ENCODE results near the gene SMAD2.
"Not testable (repeated sequence)": the region's sequence is repeated elsewhere in the genome, so short reads cannot be mapped to it uniquely, and the experiment has no call there.

SMAD2 gene

GRCh38 chr18:47780011-47780725 lies 150.3 kb downstream of the SMAD2 start:
- no peaks in the 10 kb centered on the region for H3K27me3 ChIP-seq (ENCODE audit: control insufficient read depth, insufficient read depth, low read length)
- no peak for DNase-seq (ENCODE audit: low read depth, low spot score)
- H3K36me3 ChIP-seq (ENCODE audit: control insufficient read depth, insufficient read depth, low read length), result no peaks in the 10 kb centered on the region
- H3K27ac ChIP-seq (ENCODE audit: low read length), result no peak overlapping the region
- no CpG with 5 or more reads among the region's 11 CpGs for WGBS (ENCODE audit: insufficient coverage, insufficient read length)
- no peak overlapping the region for H3K4me3 ChIP-seq (ENCODE audit: low read length)
- H3K9me3 ChIP-seq (ENCODE audit: control insufficient read depth, insufficient read depth, low read length), result no peaks in the 10 kb centered on the region
- no peaks in the 10 kb centered on the region for H3K4me1 ChIP-seq (ENCODE audit: control insufficient read depth, insufficient read depth, low read length)

GRCh38 chr18:47779381-47779780 lies 151.1 kb downstream of the SMAD2 start:
- WGBS (ENCODE audit: insufficient coverage, insufficient read length), result 100% methylated on average over 2 of the region's 3 CpGs
- no peak for DNase-seq (ENCODE audit: low read depth, low spot score)
- no peaks in the 10 kb centered on the region for H3K4me1 ChIP-seq (ENCODE audit: control insufficient read depth, insufficient read depth, low read length)
- H3K27me3 ChIP-seq (ENCODE audit: control insufficient read depth, insufficient read depth, low read length), result no peaks in the 10 kb centered on the region
- H3K4me3 ChIP-seq (ENCODE audit: low read length), result no peak overlapping the region
- no peak overlapping the region for H3K27ac ChIP-seq (ENCODE audit: low read length)
- H3K36me3 ChIP-seq (ENCODE audit: control insufficient read depth, insufficient read depth, low read length), result no peaks in the 10 kb centered on the region
- no peaks in the 10 kb centered on the region for H3K9me3 ChIP-seq (ENCODE audit: control insufficient read depth, insufficient read depth, low read length)

- Histone ChIP-seq H3K27me3 (ENCODE audit: control insufficient read depth, insufficient read depth, low read length) (no peaks in the 10 kb centered on the region), H3K4me3 (ENCODE audit: low read length) (no peak overlapping the region), H3K27ac (ENCODE audit: low read length) (no peak overlapping the region), H3K9me3 (ENCODE audit: control insufficient read depth, insufficient read depth, low read length) (no peaks in the 10 kb centered on the region), H3K4me1 (ENCODE audit: control insufficient read depth, insufficient read depth, low read length) (no peaks in the 10 kb centered on the region), H3K36me3 (ENCODE audit: control insufficient read depth, insufficient read depth, low read length) (no peaks in the 10 kb centered on the region)
- no peak for DNase-seq (ENCODE audit: low read depth, low spot score)
- no CpG with 5 or more reads among the region's 2 CpGs for WGBS (ENCODE audit: insufficient coverage, insufficient read length)
Measured at GRCh38 chr18:47777626-47778025, 152.8 kb downstream of the SMAD2 start.

GRCh38 chr18:47775961-47776360 lies 154.5 kb downstream of the SMAD2 start:
- no peak for DNase-seq (ENCODE audit: low read depth, low spot score)
- WGBS (ENCODE audit: insufficient coverage, insufficient read length), result no CpG with 5 or more reads among the region's 5 CpGs
- no peaks in the 10 kb centered on the region for H3K4me1 ChIP-seq (ENCODE audit: control insufficient read depth, insufficient read depth, low read length)

GRCh38 chr18:47773931-47774330 lies 156.5 kb downstream of the SMAD2 start:
- H3K4me3 ChIP-seq (ENCODE audit: low read length), result no peak overlapping the region
- DNase-seq (ENCODE audit: low read depth, low spot score), result no peak
- no peak overlapping the region for H3K27ac ChIP-seq (ENCODE audit: low read length)
- no peaks in the 10 kb centered on the region for H3K27me3 ChIP-seq (ENCODE audit: control insufficient read depth, insufficient read depth, low read length)
- no peaks in the 10 kb centered on the region for H3K4me1 ChIP-seq (ENCODE audit: control insufficient read depth, insufficient read depth, low read length)
- no peaks in the 10 kb centered on the region for H3K36me3 ChIP-seq (ENCODE audit: control insufficient read depth, insufficient read depth, low read length)
- no peaks in the 10 kb centered on the region for H3K9me3 ChIP-seq (ENCODE audit: control insufficient read depth, insufficient read depth, low read length)
- no CpG with 5 or more reads among the region's 2 CpGs for WGBS (ENCODE audit: insufficient coverage, insufficient read length)

More at GRCh38 chr18:47775961-47776360, 154.5 kb downstream of the SMAD2 start:
- Histone ChIP-seq H3K27me3 (ENCODE audit: control insufficient read depth, insufficient read depth, low read length) (no peaks in the 10 kb centered on the region), H3K27ac (ENCODE audit: low read length) (no peak overlapping the region), H3K4me3 (ENCODE audit: low read length) (no peak overlapping the region), H3K36me3 (ENCODE audit: control insufficient read depth, insufficient read depth, low read length) (no peaks in the 10 kb centered on the region), H3K9me3 (ENCODE audit: control insufficient read depth, insufficient read depth, low read length) (no peaks in the 10 kb centered on the region)

GRCh38 chr18:47772374-47773248 lies 157.8 kb downstream of the SMAD2 start:
- H3K4me3 ChIP-seq (ENCODE audit: low read length), result no peak overlapping the region
- WGBS (ENCODE audit: insufficient coverage, insufficient read length), result no CpG with 5 or more reads among the region's 16 CpGs
- no peak overlapping the region for H3K27ac ChIP-seq (ENCODE audit: low read length)
- H3K9me3 ChIP-seq (ENCODE audit: control insufficient read depth, insufficient read depth, low read length), result no peaks in the 10 kb centered on the region
- no peaks in the 10 kb centered on the region for H3K36me3 ChIP-seq (ENCODE audit: control insufficient read depth, insufficient read depth, low read length)
- H3K4me1 ChIP-seq (ENCODE audit: control insufficient read depth, insufficient read depth, low read length), result 0 out of 2 replicates have a peak, but pooled peaks cover under 1% of the 10 kb centered on the region
- H3K27me3 ChIP-seq (ENCODE audit: control insufficient read depth, insufficient read depth, low read length), result no peaks in the 10 kb centered on the region
- peak; percentile 79 for DNase-seq (ENCODE audit: low read depth, low spot score)

- no peak for DNase-seq (ENCODE audit: low read depth, low spot score)
- Histone ChIP-seq H3K27ac (ENCODE audit: low read length) (no peak overlapping the region), H3K9me3 (ENCODE audit: control insufficient read depth, insufficient read depth, low read length) (no peaks in the 10 kb centered on the region), H3K4me1 (ENCODE audit: control insufficient read depth, insufficient read depth, low read length) (0 out of 2 replicates have a peak, but pooled peaks cover 2% of the 10 kb centered on the region), H3K36me3 (ENCODE audit: control insufficient read depth, insufficient read depth, low read length) (no peaks in the 10 kb centered on the region), H3K4me3 (ENCODE audit: low read length) (no peak overlapping the region), H3K27me3 (ENCODE audit: control insufficient read depth, insufficient read depth, low read length) (no peaks in the 10 kb centered on the region)
- no CpG with 5 or more reads among the region's 3 CpGs for WGBS (ENCODE audit: insufficient coverage, insufficient read length)
Measured at GRCh38 chr18:47771922-47772321, 158.5 kb downstream of the SMAD2 start.

- Histone ChIP-seq H3K4me3 (ENCODE audit: low read length) (no peak overlapping the region), H3K27ac (ENCODE audit: low read length) (no peak overlapping the region), H3K9me3 (ENCODE audit: control insufficient read depth, insufficient read depth, low read length) (no peaks in the 10 kb centered on the region), H3K4me1 (ENCODE audit: control insufficient read depth, insufficient read depth, low read length) (0 out of 2 replicates have a peak, but pooled peaks cover 2% of the 10 kb centered on the region), H3K27me3 (ENCODE audit: control insufficient read depth, insufficient read depth, low read length) (no peaks in the 10 kb centered on the region), H3K36me3 (ENCODE audit: control insufficient read depth, insufficient read depth, low read length) (no peaks in the 10 kb centered on the region)
- DNase-seq (ENCODE audit: low read depth, low spot score), result no peak
- no CpG with 5 or more reads among the region's 2 CpGs for WGBS (ENCODE audit: insufficient coverage, insufficient read length)
Measured at GRCh38 chr18:47767699-47768098, 162.8 kb downstream of the SMAD2 start.

- not testable (repeated sequence) for H3K36me3 ChIP-seq (ENCODE audit: control insufficient read depth, insufficient read depth, low read length); H3K4me3 ChIP-seq (ENCODE audit: low read length)
Measured at GRCh38 chr18:47767198-47767597, 163.3 kb downstream of the SMAD2 start.

More at GRCh38 chr18:47767198-47767597, 163.3 kb downstream of the SMAD2 start:
- H3K9me3 ChIP-seq (ENCODE audit: control insufficient read depth, insufficient read depth, low read length); DNase-seq (ENCODE audit: low read depth, low spot score); H3K4me1 ChIP-seq (ENCODE audit: control insufficient read depth, insufficient read depth, low read length); H3K27ac ChIP-seq (ENCODE audit: low read length); H3K27me3 ChIP-seq (ENCODE audit: control insufficient read depth, insufficient read depth, low read length): not testable (repeated sequence)
- no CpG with 5 or more reads among the region's 3 CpGs for WGBS (ENCODE audit: insufficient coverage, insufficient read length)
